Measurements from ENCODE around the gene SPRYD7.

SPRYD7 gene

GRCh38 chr13:49967456-49967855, 31.3 kb upstream of the SPRYD7 start (continued):
- TF ChIP-seq PRDM4 (tag by site-specific recombination; IDR thresholded peaks at IDR 0.05) (no peak), ZNF792 (tag by site-specific recombination; IDR thresholded peaks at IDR 0.05) (no peak), ZNF140 (tag by site-specific recombination; IDR thresholded peaks at IDR 0.05) (peak; percentile 68; the same call in 1 of the 2 replicates), ZNF335 (tag by site-specific recombination; conservative IDR thresholded peaks at IDR 0.05) (no peak), ZNF571 (tag by site-specific recombination; IDR thresholded peaks at IDR 0.05) (no peak), PRDM10 (tag by site-specific recombination; IDR thresholded peaks at IDR 0.05) (no peak), FEZF1 (tag by site-specific recombination; IDR thresholded peaks at IDR 0.05) (no peak), AEBP2 (tag by site-specific recombination; IDR thresholded peaks at IDR 0.05; ENCODE audit: borderline replicate concordance) (no peak), TRIM28 (IDR thresholded peaks at IDR 0.05; ENCODE audit: borderline replicate concordance, low read length) (no peak), MZF1 (tag by site-specific recombination; IDR thresholded peaks at IDR 0.05; ENCODE audit: borderline replicate concordance) (no peak), HOXC10 (CRISPR knock-in tag; IDR thresholded peaks at IDR 0.05) (no peak), ZSCAN4 (tag by site-specific recombination; IDR thresholded peaks at IDR 0.05) (no peak), ZNF830 (tag by site-specific recombination; IDR thresholded peaks at IDR 0.05; ENCODE audit: low read depth) (no peak), ZNF211 (tag by site-specific recombination; IDR thresholded peaks at IDR 0.05; ENCODE audit: low read depth) (no peak), ZBTB11 (tag by site-specific recombination; conservative IDR thresholded peaks at IDR 0.05; ENCODE audit: low read depth) (peak; percentile 78), HOXA7 (CRISPR knock-in tag; IDR thresholded peaks at IDR 0.05; ENCODE audit: borderline replicate concordance) (no peak), ZNF157 (tag by site-specific recombination; IDR thresholded peaks at IDR 0.05) (no peak), ZNF501 (tag by site-specific recombination; IDR thresholded peaks at IDR 0.05) (0 out of 2 replicates have a peak, but pooled peaks have one; percentile 46), ZNF48 (tag by site-specific recombination; IDR thresholded peaks at IDR 0.05) (no peak), HOXD13 (CRISPR knock-in tag; IDR thresholded peaks at IDR 0.05; ENCODE audit: borderline replicate concordance) (no peak), OSR2 (tag by site-specific recombination; IDR thresholded peaks at IDR 0.05) (no peak), KLF17 (tag by site-specific recombination; IDR thresholded peaks at IDR 0.05) (no peak), ZNF398 (tag by site-specific recombination; IDR thresholded peaks at IDR 0.05) (no peak), ZBTB48 (tag by site-specific recombination; IDR thresholded peaks at IDR 0.05) (no peak), OVOL3 (tag by site-specific recombination; IDR thresholded peaks at IDR 0.05) (no peak), ZBTB1 (tag by site-specific recombination; IDR thresholded peaks at IDR 0.05) (no peak)
